Fibroblast of lung (primary cell): ENCODE measurements around the gene OR52D1. TPM values are rescaled to one million over a fixed set of nuclear protein-coding genes. Genes with fewer than 3 reads are reported as not detected.

Experiments
- DNase-seq, 2 donors: peaks; one replicate each; pipeline versions ENCODE4 v3.0.0 to v3.0.0-alpha.2; 2010; ENCODE audit warnings: low read depth in 2 of 2
- H2AFZ ChIP-seq: 2 replicates; pipeline ENCODE4 v1.5.1; 2012; ENCODE audit warnings: low read length, control low read depth, inconsistent platforms
- H3K27ac ChIP-seq: 2 replicates; pipeline ENCODE4 v1.5.1; 2011; ENCODE audit warnings: low read length, control low read depth; ENCODE audit not compliant: insufficient read depth
- H3K27me3 ChIP-seq: 2 replicates; pipeline ENCODE4 v1.5.1; 2011; ENCODE audit warnings: mild to moderate bottlenecking, low read length; ENCODE audit not compliant: control insufficient read depth, insufficient read depth
- H3K36me3 ChIP-seq: 2 replicates; pipeline ENCODE4 v1.5.1; 2011; ENCODE audit warnings: low read length; ENCODE audit not compliant: control insufficient read depth, insufficient read depth
- H3K4me1 ChIP-seq: 2 replicates; pipeline ENCODE4 v1.5.1; 2011; ENCODE audit warnings: low read length; ENCODE audit not compliant: control insufficient read depth, insufficient read depth; ENCODE audit errors: extremely low read depth
- H3K4me2 ChIP-seq: 2 replicates; pipeline ENCODE4 v1.5.1; 2011; ENCODE audit warnings: low read length, control low read depth; ENCODE audit not compliant: insufficient read depth; ENCODE audit errors: extremely low read depth
- H3K4me3 ChIP-seq, 4 experiments: fragments of 200-600 bp in 1 of 4; sonication (generic) in 1 of 4; replicated peaks in 1 of 4; 2 replicates each; pipeline ENCODE4 v1.5.1; 2011 to 2016; ENCODE audit warnings: low read length in 4 of 4, low read depth in 3 of 4, mild to moderate bottlenecking in 3 of 4, control low read depth in 2 of 4, inconsistent platforms in 1 of 4, mixed read lengths in 1 of 4; ENCODE audit not compliant: insufficient read depth in 1 of 4; ENCODE audit errors: control extremely low read depth in 1 of 4
- H3K79me2 ChIP-seq: 2 replicates; pipeline ENCODE4 v1.5.1; 2012; ENCODE audit warnings: mild to moderate bottlenecking, low read length, inconsistent platforms; ENCODE audit not compliant: control insufficient read depth, insufficient read depth
- H3K9ac ChIP-seq: 2 replicates; pipeline ENCODE4 v1.5.1; 2011; ENCODE audit warnings: mild to moderate bottlenecking, low read length, control low read depth; ENCODE audit not compliant: insufficient read depth
- H3K9me3 ChIP-seq: 2 replicates; pipeline ENCODE4 v1.5.1; 2012; ENCODE audit warnings: low read depth, low read length; ENCODE audit not compliant: control insufficient read depth, insufficient read depth
- H4K20me1 ChIP-seq: 2 replicates; pipeline ENCODE4 v1.5.1; 2011; ENCODE audit warnings: low read length; ENCODE audit not compliant: control insufficient read depth, insufficient read depth; ENCODE audit errors: extremely low read depth
- CTCF ChIP-seq, 2 donors: IDR thresholded peaks in 1 of 2; conservative IDR thresholded peaks in 1 of 2; 1 replicate in 1 of 2; 2 replicates in 1 of 2; pipeline ENCODE4 v1.5.1; 2011 to 2012; ENCODE audit warnings: low read length in 2 of 2, control low read depth in 1 of 2, inconsistent platforms in 1 of 2, low read depth in 1 of 2, mild to moderate bottlenecking in 1 of 2
- EZH2 ChIP-seq: IDR thresholded peaks from 2 replicates; pipeline ENCODE4 v1.5.1; 2012; ENCODE audit warnings: low read length, control low read depth, mild to moderate bottlenecking; ENCODE audit errors: missing control alignments
- polyA minus RNA-seq: library from RNA; depleted of rRNA, polyadenylated mRNA; stranded (reverse); fragments of >200 nt; gene quantifications from 2 replicates; pipeline ENCODE4 v1.2.3, GENCODE V29; 2011; ENCODE audit warnings: low replicate concordance
- polyA plus RNA-seq, 2 donors: library from polyadenylated mRNA; depleted of rRNA in 1 of 2; stranded (reverse) in 1 of 2; unstranded in 1 of 2; fragments of >200 nt; gene quantifications; 2 replicates each; pipeline ENCODE4 v1.2.1, GENCODE V29; 2011 to 2012; ENCODE audit warnings: missing spikeins in 1 of 2
- total RNA-seq: library from RNA; depleted of rRNA; stranded (reverse); fragments of >200 nt; gene quantifications from 2 replicates; pipeline ENCODE4 v1.2.1, GENCODE V29; 2014

Gene OR52D1
- total RNA-seq: not detected in 2 replicates
- not detected in 2 replicates for polyA plus RNA-seq
- polyA plus RNA-seq (2012): not detected in 2 replicates
- polyA minus RNA-seq: not detected in 2 replicates

GRCh38 chr11:5488385-5488784 is at the start of gene OR52D1:
Gene OR52D1 (plus strand): TSS chr11:5488685. CDS start chr11:5488707, 22 bp downstream.
- H3K4me3 ChIP-seq: no peak within 1 kb of the TSS
- H3K27me3 ChIP-seq: no peaks in the 10 kb centered on the region
- no peaks in the 10 kb centered on the region for H3K9me3 ChIP-seq
- H3K27ac ChIP-seq: no peak within 1 kb of the TSS
- no peak within 1 kb of the TSS for H3K4me2 ChIP-seq
- TF ChIP-seq EZH2: no peak
- TF ChIP-seq CTCF (conservative IDR thresholded peaks at IDR 0.05 in 1 of 2, IDR thresholded peaks at IDR 0.05 in 1 of 2; ENCODE audit: low read depth in 1 of 2, low read length in 2 of 2): no peak
- no peaks in the 10 kb centered on the region for H3K36me3 ChIP-seq
- no peaks in the 10 kb centered on the region for H4K20me1 ChIP-seq
- no peaks in the 10 kb centered on the region for H3K4me1 ChIP-seq
- no peak within 1 kb of the TSS for H2AFZ ChIP-seq
- DNase-seq: no peak
- H3K9ac ChIP-seq: no peak within 1 kb of the TSS
- H3K79me2 ChIP-seq: no peaks in the 10 kb centered on the region

- Histone ChIP-seq H3K9ac (no peak within 1 kb of the TSS), H3K4me3 (no peak within 1 kb of the TSS), H3K79me2 (no peaks in the 10 kb centered on the region), H2AFZ (no peak within 1 kb of the TSS), H3K27me3 (no peaks in the 10 kb centered on the region), H3K36me3 (no peaks in the 10 kb centered on the region), H3K9me3 (no peaks in the 10 kb centered on the region), H4K20me1 (no peaks in the 10 kb centered on the region), H3K4me2 (no peak within 1 kb of the TSS), H3K4me1 (no peaks in the 10 kb centered on the region), H3K27ac (no peak within 1 kb of the TSS)
- DNase-seq: no peak
- TF ChIP-seq EZH2 (no peak), CTCF (conservative IDR thresholded peaks at IDR 0.05 in 1 of 2, IDR thresholded peaks at IDR 0.05 in 1 of 2; ENCODE audit: low read depth in 1 of 2, low read length in 2 of 2) (no peak)
Observed at GRCh38 chr11:5441414-5441813, 47.1 kb upstream of the OR52D1 start, which contains the start of gene OR51I1. Gene OR51I1 (minus strand): TSS chr11:5441514. CDS start chr11:5441514, 0 bp downstream.

- no peak for TF ChIP-seq EZH2
- no peak for TF ChIP-seq CTCF (conservative IDR thresholded peaks at IDR 0.05 in 1 of 2, IDR thresholded peaks at IDR 0.05 in 1 of 2; ENCODE audit: low read depth in 1 of 2, low read length in 2 of 2)
- no peak overlapping the region for H3K9ac ChIP-seq
- H3K79me2 ChIP-seq: no peaks in the 10 kb centered on the region
- no peaks in the 10 kb centered on the region for H3K4me1 ChIP-seq
- H3K27me3 ChIP-seq: no peaks in the 10 kb centered on the region
- H3K27ac ChIP-seq: no peak overlapping the region
- no peak overlapping the region for H2AFZ ChIP-seq
- no peak for DNase-seq
- no peaks in the 10 kb centered on the region for H4K20me1 ChIP-seq
- H3K4me2 ChIP-seq: no peak overlapping the region
- no peaks in the 10 kb centered on the region for H3K36me3 ChIP-seq
- no peak overlapping the region for H3K4me3 ChIP-seq
- no peaks in the 10 kb centered on the region for H3K9me3 ChIP-seq
Observed at GRCh38 chr11:5443835-5444393, 44.6 kb upstream of the OR52D1 start.
